ENCODE results near the gene CDK14.
"Not testable (repeated sequence)": the region's sequence is repeated elsewhere in the genome, so short reads cannot be mapped to it uniquely, and the experiment has no call there.

CDK14 gene

GRCh38 chr7:90794234-90794633, 198.1 kb downstream of the CDK14 start:
- not testable (repeated sequence) for DNase-seq (ENCODE audit: low spot score)

DNA sequence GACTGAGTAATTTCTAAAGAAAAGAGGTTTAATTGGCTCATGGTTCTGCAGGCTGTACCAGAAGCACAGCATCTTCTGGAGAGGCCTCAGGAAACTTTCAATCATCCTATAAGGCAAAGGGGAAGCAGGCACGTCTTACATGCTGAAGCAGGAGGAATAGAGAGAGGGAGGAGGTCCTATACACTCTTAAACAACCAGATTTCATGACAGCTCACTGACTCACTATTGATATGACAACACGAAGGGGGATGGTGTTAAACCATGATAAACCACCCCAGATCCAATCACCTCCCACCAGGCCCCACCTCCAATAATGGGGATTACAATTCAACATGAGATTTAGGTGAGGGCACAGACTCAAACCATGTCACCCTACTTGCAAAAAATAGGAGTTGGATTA, 201.5 kb downstream of the CDK14 start:
- no peak for DNase-seq (ENCODE audit: low spot score)

DNA sequence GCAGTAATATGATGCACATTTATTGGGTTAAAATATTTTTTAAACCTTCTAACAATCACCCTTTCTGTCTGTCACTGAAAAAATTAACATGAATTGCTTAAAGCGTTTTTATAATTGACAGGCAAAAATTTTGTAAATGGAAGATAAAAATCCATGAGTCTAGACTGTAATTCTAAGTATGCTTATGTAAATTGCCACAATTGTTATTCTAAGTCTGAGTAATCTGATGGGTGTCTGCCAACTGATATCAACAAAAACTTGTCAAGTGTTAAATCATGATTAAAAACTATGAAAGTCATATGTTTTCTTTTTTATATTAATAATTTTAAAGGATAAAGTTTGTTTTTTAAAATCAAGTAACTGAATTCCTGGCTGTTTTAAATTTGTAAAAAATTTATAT, 208.2 kb downstream of the CDK14 start:
- DNase-seq (ENCODE audit: low spot score), result no peak

DNA sequence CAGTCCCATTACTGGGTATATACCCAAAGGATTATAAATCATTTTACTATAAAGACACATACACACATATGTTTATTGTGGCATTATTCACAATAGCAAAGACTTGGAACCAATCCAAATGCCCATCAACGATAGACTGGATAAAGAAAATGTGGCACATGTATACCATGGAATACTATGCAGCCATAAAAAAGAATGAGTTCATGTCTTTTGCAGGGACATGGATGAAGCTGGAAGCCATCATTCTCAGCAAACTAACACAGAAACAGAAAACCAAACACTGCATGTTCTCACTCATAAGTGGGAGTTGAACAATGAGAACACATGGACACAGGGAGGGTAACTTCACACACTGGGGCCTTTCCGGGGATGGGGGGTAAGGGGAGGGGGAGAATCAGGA, 219.4 kb downstream of the CDK14 start:
- not testable (repeated sequence) for DNase-seq (ENCODE audit: low spot score)

DNA sequence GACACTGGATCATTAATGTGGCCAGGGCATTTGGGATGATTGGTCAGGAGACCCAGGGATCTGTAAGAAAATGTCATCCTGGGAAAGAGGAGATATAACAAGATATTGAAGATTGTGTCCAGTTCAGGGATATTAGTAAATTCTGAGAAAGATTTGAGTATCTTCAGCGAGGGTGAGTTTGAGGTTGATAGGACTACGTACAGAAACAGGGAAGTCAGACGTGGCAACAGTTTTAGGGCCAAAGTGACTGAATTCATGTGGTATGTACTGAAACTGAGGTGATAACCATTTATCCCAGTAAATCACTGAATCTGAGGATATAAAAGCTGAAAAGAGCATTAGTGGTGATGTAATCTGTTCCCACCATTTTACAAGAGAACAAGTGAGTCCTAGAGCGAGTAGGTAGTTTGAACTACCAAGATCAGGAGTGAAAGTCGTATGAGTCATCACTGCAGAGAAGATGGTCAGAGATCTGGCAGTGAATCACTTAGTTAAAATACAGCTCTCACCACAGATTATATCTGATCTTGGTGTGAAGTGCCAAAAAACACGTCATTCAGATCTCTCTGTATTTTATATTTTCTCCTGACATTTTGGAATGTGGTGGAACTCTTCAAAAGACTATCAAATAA, 220.5 kb downstream of the CDK14 start:
- DNase-seq (ENCODE audit: low spot score), result peak; percentile 10

DNA sequence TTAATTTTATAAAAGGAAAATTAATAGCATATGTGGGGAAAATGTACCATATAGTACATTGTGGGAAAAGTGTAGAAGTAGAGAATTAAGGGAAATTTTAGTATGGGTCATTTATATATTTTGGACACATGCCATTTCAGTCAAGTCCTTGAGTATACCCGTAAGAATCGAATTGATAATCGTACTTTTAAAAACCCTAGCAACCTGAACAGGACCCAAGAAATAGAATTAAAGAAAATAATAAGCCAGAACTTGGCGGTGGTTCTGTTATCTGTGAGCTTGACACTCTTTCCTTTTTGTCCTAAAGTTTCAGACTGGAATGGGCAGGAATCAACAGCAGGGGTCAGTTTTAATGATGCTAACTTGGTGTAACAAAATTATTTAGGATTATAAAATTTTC, 221.0 kb downstream of the CDK14 start:
- DNase-seq (ENCODE audit: low spot score), result no peak

DNA sequence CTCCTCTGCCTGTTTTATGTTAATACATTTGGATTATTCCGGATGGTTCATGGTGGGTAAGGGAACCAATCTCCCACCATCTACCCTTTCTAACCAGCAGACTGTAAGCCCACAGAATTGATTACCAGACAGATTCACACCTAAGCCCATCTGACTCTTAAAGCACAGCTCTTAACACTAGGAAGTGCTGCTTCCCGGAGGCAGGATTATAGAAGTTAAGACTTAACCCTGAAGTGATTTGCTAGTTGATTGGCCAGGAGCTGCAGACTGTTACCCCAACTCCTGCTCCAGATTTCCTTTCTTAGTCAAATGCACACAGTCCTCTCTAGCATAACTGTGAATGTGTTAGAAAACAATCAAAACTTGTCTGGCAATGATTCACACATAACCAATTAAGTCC, 221.7 kb downstream of the CDK14 start:
- no peak for DNase-seq (ENCODE audit: low spot score)

DNA sequence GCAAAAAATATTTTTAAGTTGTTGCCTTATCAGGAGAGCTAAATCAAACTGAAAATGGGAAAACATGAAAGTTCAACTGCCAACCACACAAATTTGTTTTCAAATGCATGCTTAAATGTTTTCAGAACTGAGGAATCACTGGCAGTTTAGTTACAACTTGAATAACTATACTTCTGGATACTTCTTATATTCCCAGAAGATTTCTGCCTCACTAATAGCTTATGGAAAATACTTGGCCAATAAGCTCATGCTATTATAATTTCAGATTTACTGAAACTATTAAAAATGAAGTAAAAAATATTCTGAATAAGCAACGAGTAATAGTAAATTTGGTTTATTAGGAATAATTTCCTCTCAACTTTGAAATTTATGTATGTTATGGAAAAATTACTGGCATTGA, 222.2 kb downstream of the CDK14 start:
- DNase-seq (ENCODE audit: low spot score), result no peak

DNA sequence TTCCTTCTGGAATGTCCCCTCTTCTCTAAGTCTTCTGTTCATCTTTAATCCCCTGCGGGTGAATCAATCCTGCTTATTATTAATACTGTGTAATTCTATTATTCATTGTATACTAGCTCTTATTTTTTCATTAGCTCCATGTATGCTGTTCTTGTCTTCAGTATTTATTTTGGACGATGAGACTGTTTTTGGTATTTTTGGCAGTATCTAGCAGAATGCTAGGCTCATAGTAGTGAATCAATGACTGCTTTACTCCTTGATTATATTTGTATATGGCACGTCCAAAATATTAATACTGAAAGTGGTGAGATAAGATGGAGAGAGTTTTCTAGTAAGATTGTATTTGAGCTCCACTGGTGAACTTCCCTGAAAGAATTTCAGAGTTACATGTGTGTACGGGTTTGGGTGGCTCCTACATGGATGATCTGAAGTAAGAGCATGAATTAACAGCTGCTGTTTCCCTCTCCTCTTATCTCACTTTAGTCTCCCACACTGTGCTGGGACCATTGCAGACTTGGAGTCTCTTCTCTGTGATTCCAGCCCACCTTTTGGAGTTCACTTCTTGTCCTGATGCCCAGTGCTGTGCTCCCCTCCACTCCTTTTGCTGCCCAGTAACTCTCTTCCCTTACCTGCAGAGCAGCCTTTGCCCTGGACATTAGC, 226.0 kb downstream of the CDK14 start:
- no peak for DNase-seq (ENCODE audit: low spot score)

- DNase-seq (ENCODE audit: low spot score), result no peak
These were observed 228.5 kb downstream of the CDK14 start for GRCh38 chr7:90824386-90825307.

DNA sequence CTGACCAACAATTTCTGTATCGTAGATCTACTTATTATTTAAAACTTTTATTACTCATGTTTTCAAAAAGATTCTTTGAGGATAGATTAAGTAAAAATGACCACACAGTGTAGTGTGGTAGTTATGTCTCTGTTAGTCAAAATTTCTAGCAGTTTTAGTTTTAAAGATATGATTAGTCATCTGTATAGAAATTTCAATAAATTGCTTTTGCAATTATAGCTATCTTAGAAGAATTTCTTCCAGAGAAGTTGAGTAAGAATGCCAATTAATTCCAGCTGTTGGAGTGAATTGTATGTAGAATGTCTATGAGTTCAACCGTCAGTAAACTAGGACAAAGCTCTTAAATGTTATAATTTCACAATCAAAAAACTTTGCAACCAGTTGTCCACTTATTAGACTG, 229.7 kb downstream of the CDK14 start:
- no peak for DNase-seq (ENCODE audit: low spot score)

DNA sequence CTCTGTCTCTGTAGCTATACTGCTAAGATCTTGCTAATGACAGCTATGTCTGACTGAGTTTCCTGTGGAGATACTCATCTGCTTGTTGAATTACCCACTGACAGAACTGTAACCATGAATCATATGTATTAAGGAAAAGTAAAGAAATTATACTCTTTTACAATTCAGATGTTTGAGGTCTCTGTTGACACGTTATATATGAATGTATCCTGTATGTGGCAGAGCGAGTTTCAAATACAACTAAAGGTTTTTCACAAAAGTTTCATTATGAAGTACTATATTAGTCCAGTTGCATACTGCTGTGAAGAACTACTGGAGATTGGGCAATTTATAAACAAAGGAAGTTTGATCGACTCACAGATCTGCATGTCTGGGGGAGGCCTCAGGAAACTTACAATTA, 232.5 kb downstream of the CDK14 start:
- DNase-seq (ENCODE audit: low spot score), result no peak

- no peak for DNase-seq (ENCODE audit: low spot score)
These were observed 234.2 kb downstream of the CDK14 start for GRCh38 chr7:90830308-90830707.

DNA sequence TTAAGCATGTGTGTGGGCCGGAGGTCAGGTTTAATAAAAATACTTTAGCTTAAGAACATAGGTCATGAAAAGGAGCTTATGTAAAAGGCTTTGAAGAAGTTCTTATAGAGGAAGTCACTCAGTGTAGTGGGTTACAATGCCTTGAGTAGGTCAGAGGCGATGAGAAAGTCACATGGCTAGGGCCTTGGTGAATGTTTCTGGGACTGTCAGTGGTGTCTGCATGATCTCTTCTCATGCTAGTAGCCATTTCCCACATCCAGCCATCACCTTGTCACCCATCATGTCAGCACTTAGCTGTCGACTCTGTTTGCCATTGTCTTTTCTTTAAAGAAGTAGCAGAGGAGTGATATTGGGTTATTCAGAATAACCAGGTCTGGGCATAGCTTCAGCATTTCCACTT, 236.6 kb downstream of the CDK14 start:
- DNase-seq (ENCODE audit: low spot score), result no peak

- DNase-seq (ENCODE audit: low spot score), result no peak
These were observed 237.3 kb downstream of the CDK14 start for GRCh38 chr7:90833443-90833842.

DNA sequence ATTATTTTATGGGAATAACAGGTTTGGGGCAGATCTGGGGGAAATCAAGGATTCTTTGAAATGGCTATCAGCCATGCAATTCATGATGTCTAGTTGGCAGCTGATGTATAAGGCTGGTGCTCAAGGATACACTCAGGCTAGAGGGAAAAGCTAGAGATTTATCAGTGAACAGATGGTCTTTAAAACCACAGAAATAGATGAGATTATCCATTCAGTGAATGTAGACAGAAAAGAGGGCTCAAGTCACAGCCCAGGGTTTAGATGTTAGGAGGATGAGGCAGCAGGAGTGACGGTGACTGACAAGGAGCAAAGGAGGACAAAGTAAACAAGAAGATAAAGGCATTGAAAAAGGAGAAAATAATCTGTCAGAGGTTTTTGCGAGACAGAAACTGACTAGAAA, 238.7 kb downstream of the CDK14 start:
- DNase-seq (ENCODE audit: low spot score), result no peak

DNA sequence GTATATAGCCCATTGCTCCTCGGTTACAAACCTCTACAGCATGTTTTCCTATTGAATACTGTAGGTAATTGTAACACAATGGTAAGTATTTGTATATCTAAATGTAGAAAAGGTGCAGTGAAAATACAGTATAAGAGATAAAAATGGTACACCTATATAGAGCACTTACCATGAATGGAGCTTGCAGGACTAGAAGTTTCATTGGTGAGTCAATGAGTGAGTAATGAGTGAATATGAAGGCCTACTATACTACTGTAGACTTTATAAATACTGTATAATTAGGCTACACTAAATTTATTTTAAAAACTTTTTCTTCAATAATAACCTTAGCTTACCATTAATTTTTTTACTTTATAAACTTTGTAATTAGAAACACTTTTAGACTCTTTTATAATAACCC, 239.7 kb downstream of the CDK14 start:
- DNase-seq (ENCODE audit: low spot score), result no peak

DNA sequence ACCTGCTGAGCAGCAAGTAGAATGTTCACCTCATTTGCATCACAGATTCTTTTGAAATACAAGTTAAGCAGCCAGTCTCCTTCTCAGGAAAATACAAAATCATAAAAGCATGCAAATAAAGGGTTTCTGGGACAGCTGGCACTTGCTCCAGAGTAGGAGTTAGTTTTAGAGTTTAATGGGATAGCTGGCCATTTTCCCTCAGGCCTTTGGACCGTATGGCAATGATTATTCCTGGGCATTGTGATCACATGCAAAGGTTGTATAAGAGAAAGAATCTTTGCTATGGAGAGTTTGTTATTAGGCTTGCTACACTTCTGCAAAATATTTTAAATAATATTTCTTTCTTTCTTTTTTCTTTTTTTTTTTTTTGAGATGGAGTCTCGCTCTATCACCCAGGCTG, 240.8 kb downstream of the CDK14 start:
- DNase-seq (ENCODE audit: low spot score), result no peak

- DNase-seq (ENCODE audit: low spot score), result no peak
These were observed 242.7 kb downstream of the CDK14 start for GRCh38 chr7:90838799-90839198.

- DNase-seq (ENCODE audit: low spot score), result no peak
These were observed 243.2 kb downstream of the CDK14 start for GRCh38 chr7:90839316-90839715.

- DNase-seq (ENCODE audit: low spot score), result no peak
These were observed 243.7 kb downstream of the CDK14 start for GRCh38 chr7:90839727-90840291.

DNA sequence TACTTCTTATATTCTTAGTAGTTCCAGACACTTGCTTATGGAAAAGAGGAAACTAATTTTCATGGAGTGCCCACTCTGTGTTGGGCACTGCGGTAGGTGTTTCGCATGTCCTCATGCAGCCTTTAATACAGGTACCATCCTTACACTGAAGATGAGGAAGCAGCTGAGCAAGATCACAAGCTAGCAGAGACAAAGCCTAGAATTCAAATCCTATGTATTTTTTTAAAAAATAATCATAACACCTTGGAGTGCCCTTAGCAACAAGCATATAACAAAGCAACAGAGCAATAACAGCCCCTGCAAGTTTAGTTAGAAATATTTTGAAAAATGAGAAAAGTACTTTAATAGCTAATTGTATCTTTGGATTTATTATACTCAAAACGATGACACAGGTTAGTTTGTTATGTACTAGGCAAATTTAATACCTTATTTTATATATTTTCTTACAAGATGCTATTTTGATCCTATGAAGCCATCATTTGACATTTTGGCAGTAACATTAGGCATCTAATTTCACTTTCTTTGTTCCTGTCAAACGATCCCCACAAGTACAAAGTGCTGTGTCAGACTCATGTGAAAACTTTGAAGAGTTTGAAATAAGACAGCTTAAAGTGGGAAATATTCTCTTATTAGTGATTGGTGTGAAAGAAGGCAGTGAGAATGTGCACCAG, 245.8 kb downstream of the CDK14 start:
- no peak for DNase-seq (ENCODE audit: low spot score)

Data from kidney capillary endothelial cell (primary cell).